ENCODE measurements around the gene CDH4. TPM values are rescaled to one million over a fixed set of nuclear protein-coding genes. Genes with fewer than 3 reads are reported as not detected.

CDH4 gene
- total RNA-seq, 4 donors from 2014 or later = not detected

GRCh38 chr20:61643656-61644377, 391.8 kb downstream of the CDH4 start:
- WGBS, 2 donors (ENCODE audit: low coverage in 1 of 2) = 76 to 81% methylated on average over 4 to 12 of the region's 12 CpGs
- TF ChIP-seq POLR2A (IDR thresholded peaks at IDR 0.05) (no peak), POLR2AphosphoS5 (IDR thresholded peaks at IDR 0.05) (no peak), EP300 (IDR thresholded peaks at IDR 0.05; ENCODE audit: low read depth) (no peak), CTCF (IDR thresholded peaks at IDR 0.05) (no peak)
- no peaks in the 10 kb centered on the region for H3K36me3 ChIP-seq
- no peak for DNase-seq
- no peaks in the 10 kb centered on the region for H3K27me3 ChIP-seq
- no peaks in the 10 kb centered on the region for H3K9me3 ChIP-seq
- intact Hi-C loops (cut with DNase I; ENCODE audit: low total_unique reads) (no loop called here), in situ Hi-C loops (cut with MboI; ENCODE audit: low pct_ligation_motif_present in 1 of 4, low pct_unique_long_range_greater_than_20kb in 1 of 4, low sequenced_read_pairs in 3 of 4) (no loop called here)
- H3K4me1 ChIP-seq = no peaks in the 10 kb centered on the region
- H3K27ac ChIP-seq = no peak overlapping the region
- no peak overlapping the region for H3K4me3 ChIP-seq

- Histone ChIP-seq H3K36me3 (no peaks in the 10 kb centered on the region), H3K27me3 (no peaks in the 10 kb centered on the region), H3K4me1 (no peaks in the 10 kb centered on the region), H3K27ac (no peak overlapping the region), H3K4me3 (no peak overlapping the region), H3K9me3 (no peaks in the 10 kb centered on the region)
- no peak for DNase-seq
- intact Hi-C loops (cut with DNase I; ENCODE audit: low total_unique reads) (no loop called here), in situ Hi-C loops (cut with MboI; ENCODE audit: low pct_ligation_motif_present in 1 of 4, low pct_unique_long_range_greater_than_20kb in 1 of 4, low sequenced_read_pairs in 3 of 4) (no loop called here)
- TF ChIP-seq CTCF (IDR thresholded peaks at IDR 0.05) = no peak
- TF ChIP-seq EP300 (IDR thresholded peaks at IDR 0.05; ENCODE audit: low read depth) = no peak
- TF ChIP-seq POLR2AphosphoS5 (IDR thresholded peaks at IDR 0.05) = no peak
- no peak for TF ChIP-seq POLR2A (IDR thresholded peaks at IDR 0.05)
- WGBS, 2 donors (ENCODE audit: low coverage in 1 of 2) = 67% methylated on average over 21 of the region's 25 CpGs; no CpG with 5 or more reads in 1 of the 2 donors
These were observed 392.5 kb downstream of the CDH4 start for GRCh38 chr20:61644378-61645076.

GRCh38 chr20:61645732-61646131, 393.7 kb downstream of the CDH4 start:
- no peak overlapping the region for H3K27ac ChIP-seq
- no peaks in the 10 kb centered on the region for H3K4me1 ChIP-seq
- H3K27me3 ChIP-seq = no peaks in the 10 kb centered on the region
- no peaks in the 10 kb centered on the region for H3K9me3 ChIP-seq
- in situ Hi-C loops (cut with MboI; ENCODE audit: low pct_ligation_motif_present in 1 of 4, low pct_unique_long_range_greater_than_20kb in 1 of 4, low sequenced_read_pairs in 3 of 4) = no loop called here
- WGBS, 2 donors (ENCODE audit: low coverage in 1 of 2) = 88% methylated on average over 1 of the region's 1 CpG; no CpG with 5 or more reads in 1 of the 2 donors
- no peak for TF ChIP-seq CTCF (IDR thresholded peaks at IDR 0.05)
- intact Hi-C loops (cut with DNase I; ENCODE audit: low total_unique reads) = no loop called here
- no peaks in the 10 kb centered on the region for H3K36me3 ChIP-seq
- H3K4me3 ChIP-seq = no peak overlapping the region
- no peak for DNase-seq

- intact Hi-C loops (cut with DNase I; ENCODE audit: low total_unique reads) = no loop called here
- H3K4me1 ChIP-seq = no peaks in the 10 kb centered on the region
- H3K27me3 ChIP-seq = no peaks in the 10 kb centered on the region
- no peaks in the 10 kb centered on the region for H3K36me3 ChIP-seq
- no peaks in the 10 kb centered on the region for H3K9me3 ChIP-seq
- H3K27ac ChIP-seq = no peak overlapping the region
- no peak for DNase-seq
- H3K4me3 ChIP-seq = no peak overlapping the region
- WGBS, 2 donors (ENCODE audit: low coverage in 1 of 2) = 87% methylated on average over 7 of the region's 8 CpGs; no CpG with 5 or more reads in 1 of the 2 donors
- TF ChIP-seq CTCF (IDR thresholded peaks at IDR 0.05) (no peak), POLR2AphosphoS5 (IDR thresholded peaks at IDR 0.05) (no peak), POLR2A (IDR thresholded peaks at IDR 0.05) (no peak), EP300 (IDR thresholded peaks at IDR 0.05; ENCODE audit: low read depth) (no peak)
- in situ Hi-C loops (cut with MboI; ENCODE audit: low pct_ligation_motif_present in 1 of 4, low pct_unique_long_range_greater_than_20kb in 1 of 4, low sequenced_read_pairs in 3 of 4) = no loop called here
These were observed 394.4 kb downstream of the CDH4 start for GRCh38 chr20:61646453-61646852.
